Measurements from ENCODE around the gene PAGR1. TPM values are rescaled to one million over a fixed set of nuclear protein-coding genes. Genes with fewer than 3 reads are reported as not detected.
"Not testable (repeated sequence)": the region's sequence is repeated elsewhere in the genome, so short reads cannot be mapped to it uniquely, and the experiment has no call there.

Gene PAGR1
- total RNA-seq, 1 donor from 2014 or later, result 11.9 TPM

- ATAC-seq (no peak), DNase-seq (ENCODE audit: low spot score) (no peak)
Observed at GRCh38 chr16:29791845-29792807, 23.8 kb upstream of the PAGR1 start.

GRCh38 chr16:29793153-29793552, 22.8 kb upstream of the PAGR1 start:
- DNase-seq (ENCODE audit: low spot score); ATAC-seq: not testable (repeated sequence)

GRCh38 chr16:29794231-29794710, 21.7 kb upstream of the PAGR1 start:
- ATAC-seq (no peak), DNase-seq (ENCODE audit: low spot score) (no peak)

GRCh38 chr16:29802416-29802935, 13.5 kb upstream of the PAGR1 start:
- DNase-seq (ENCODE audit: low spot score) (no peak), ATAC-seq (no peak)

- DNase-seq (ENCODE audit: low spot score), result no peak
- no peak for ATAC-seq
Observed at GRCh38 chr16:29804020-29804419, 11.9 kb upstream of the PAGR1 start.

- peak; percentile 66 for ATAC-seq
- DNase-seq (ENCODE audit: low spot score), result peak; percentile 87
Observed at GRCh38 chr16:29804455-29805231, 11.3 kb upstream of the PAGR1 start.

- ATAC-seq, result peak; percentile 83
- DNase-seq (ENCODE audit: low spot score), result peak; percentile 99
Observed at GRCh38 chr16:29805232-29806098, 10.5 kb upstream of the PAGR1 start.

- DNase-seq (ENCODE audit: low spot score) (no peak), ATAC-seq (peak; percentile 14)
Observed at GRCh38 chr16:29806099-29806579, 9.8 kb upstream of the PAGR1 start, which contains the start of gene MAZ. MAZ (plus strand) TSS chr16:29806529; CDS start chr16:29806702, 173 bp downstream.

- no peak for ATAC-seq
- peak; percentile 69 for DNase-seq (ENCODE audit: low spot score)
Observed at GRCh38 chr16:29806641-29807425, 9.1 kb upstream of the PAGR1 start.

GRCh38 chr16:29807426-29808218, 8.3 kb upstream of the PAGR1 start:
- peak; percentile 82 for DNase-seq (ENCODE audit: low spot score)
- ATAC-seq, result peak; percentile 3

GRCh38 chr16:29808219-29808900, 7.6 kb upstream of the PAGR1 start:
- ATAC-seq, result no peak
- peak; percentile 57 for DNase-seq (ENCODE audit: low spot score)

- DNase-seq (ENCODE audit: low spot score) (no peak), ATAC-seq (no peak)
Observed at GRCh38 chr16:29809031-29809747, 6.8 kb upstream of the PAGR1 start.

- no peak for ATAC-seq
- no peak for DNase-seq (ENCODE audit: low spot score)
Observed at GRCh38 chr16:29809850-29810698, 5.9 kb upstream of the PAGR1 start.

GRCh38 chr16:29810699-29811169, 5.2 kb upstream of the PAGR1 start:
- DNase-seq (ENCODE audit: low spot score) (no peak), ATAC-seq (no peak)

- DNase-seq (ENCODE audit: low spot score) (peak; percentile 94), ATAC-seq (peak; percentile 73)
Observed at GRCh38 chr16:29811170-29811895, 4.6 kb upstream of the PAGR1 start.

All from left lobe of liver (tissue), 2 donors.